ENCODE data around the gene LCN2. TPM values are rescaled to one million over a fixed set of nuclear protein-coding genes. Genes with fewer than 3 reads are reported as not detected.

The LCN2 gene
- total RNA-seq, 1 donor from 2014 or later = not detected

GRCh38 chr9:128114326-128115186, 34.7 kb upstream of the LCN2 start:
- no peak for DNase-seq (ENCODE audit: low spot score)

- no peak for DNase-seq (ENCODE audit: low spot score)
These were observed 33.8 kb upstream of the LCN2 start for GRCh38 chr9:128115187-128116103.

GRCh38 chr9:128116104-128117083, 32.9 kb upstream of the LCN2 start:
- no peak for DNase-seq (ENCODE audit: low spot score)

GRCh38 chr9:128117613-128118471, 31.4 kb upstream of the LCN2 start:
- peak; percentile 93 for DNase-seq (ENCODE audit: low spot score)

GRCh38 chr9:128118472-128118857, 30.8 kb upstream of the LCN2 start:
- DNase-seq (ENCODE audit: low spot score) = no peak

- no peak for DNase-seq (ENCODE audit: low spot score)
These were observed 30.1 kb upstream of the LCN2 start for GRCh38 chr9:128118971-128119665.

- no peak for DNase-seq (ENCODE audit: low spot score)
These were observed 29.1 kb upstream of the LCN2 start for GRCh38 chr9:128120061-128120740.

- no peak for DNase-seq (ENCODE audit: low spot score)
These were observed 28.4 kb upstream of the LCN2 start for GRCh38 chr9:128120741-128121465.

- no peak for DNase-seq (ENCODE audit: low spot score)
These were observed 27.8 kb upstream of the LCN2 start for GRCh38 chr9:128121466-128121810.

GRCh38 chr9:128121924-128122808, 27.1 kb upstream of the LCN2 start:
- no peak for DNase-seq (ENCODE audit: low spot score)

GRCh38 chr9:128122809-128123175, 26.5 kb upstream of the LCN2 start:
- DNase-seq (ENCODE audit: low spot score) = no peak

- DNase-seq (ENCODE audit: low spot score) = no peak
These were observed 25.7 kb upstream of the LCN2 start for GRCh38 chr9:128123451-128124080.

GRCh38 chr9:128124451-128124850, 24.8 kb upstream of the LCN2 start:
- DNase-seq (ENCODE audit: low spot score) = no peak

GRCh38 chr9:128124873-128125579, 24.2 kb upstream of the LCN2 start:
- no peak for DNase-seq (ENCODE audit: low spot score)

GRCh38 chr9:128125580-128126354, 23.5 kb upstream of the LCN2 start:
- no peak for DNase-seq (ENCODE audit: low spot score)

GRCh38 chr9:128127568-128127989, 21.7 kb upstream of the LCN2 start, which contains the start of gene PTGES2:
Gene PTGES2 (minus strand): TSS chr9:128127729. CDS start chr9:128127717, 12 bp downstream.
- peak; percentile 91 for DNase-seq (ENCODE audit: low spot score)

All from umbilical cord (tissue), 2 donors.